Sigmoid colon (tissue), 4 donors: ENCODE data around the gene B3GAT1.

Experiments used
- CTCF ChIP-seq, 4 experiments: fragments of 450-650 bp in 3 of 4; fragments of 200-600 bp in 1 of 4; IDR thresholded peaks; one replicate each; pipeline ENCODE4 v1.5.1; 2016 to 2019; ENCODE audit warnings: antibody characterized with exemption in 4 of 4, mild to moderate bottlenecking in 3 of 4, moderate library complexity in 2 of 4
- EP300 ChIP-seq, 4 donors: sonication (generic); formaldehyde crosslinking; IDR thresholded peaks; one replicate each; pipeline ENCODE4 v1.6.1; 2017; ENCODE audit warnings: antibody characterized with exemption in 4 of 4
- POLR2A ChIP-seq, 2 donors: fragments of 450-650 bp; IDR thresholded peaks; one replicate each; pipeline ENCODE4 v1.6.1; 2016; ENCODE audit warnings: antibody characterized with exemption in 2 of 2, mild to moderate bottlenecking in 2 of 2, moderate library complexity in 2 of 2
- POLR2AphosphoS5 ChIP-seq, 4 donors: sonication (generic); formaldehyde crosslinking; IDR thresholded peaks; one replicate each; pipeline ENCODE4 v1.6.1; 2017; ENCODE audit warnings: antibody characterized with exemption in 4 of 4

GRCh38 chr11:134423106-134423505 is 11.1 kb upstream of the B3GAT1 start:
- TF ChIP-seq CTCF (IDR thresholded peaks at IDR 0.05) (no peak), POLR2AphosphoS5 (IDR thresholded peaks at IDR 0.05) (no peak), EP300 (IDR thresholded peaks at IDR 0.05) (no peak), POLR2A (IDR thresholded peaks at IDR 0.05) (no peak)
